Measurements from ENCODE around the gene WIPF3. TPM values are rescaled to one million over a fixed set of nuclear protein-coding genes. Genes with fewer than 3 reads are reported as not detected.
A peak's percentile ranks its signal among the peaks of the same experiment; 100 is the strongest.

Gene WIPF3
- total RNA-seq, 1 donor: not detected

DNA sequence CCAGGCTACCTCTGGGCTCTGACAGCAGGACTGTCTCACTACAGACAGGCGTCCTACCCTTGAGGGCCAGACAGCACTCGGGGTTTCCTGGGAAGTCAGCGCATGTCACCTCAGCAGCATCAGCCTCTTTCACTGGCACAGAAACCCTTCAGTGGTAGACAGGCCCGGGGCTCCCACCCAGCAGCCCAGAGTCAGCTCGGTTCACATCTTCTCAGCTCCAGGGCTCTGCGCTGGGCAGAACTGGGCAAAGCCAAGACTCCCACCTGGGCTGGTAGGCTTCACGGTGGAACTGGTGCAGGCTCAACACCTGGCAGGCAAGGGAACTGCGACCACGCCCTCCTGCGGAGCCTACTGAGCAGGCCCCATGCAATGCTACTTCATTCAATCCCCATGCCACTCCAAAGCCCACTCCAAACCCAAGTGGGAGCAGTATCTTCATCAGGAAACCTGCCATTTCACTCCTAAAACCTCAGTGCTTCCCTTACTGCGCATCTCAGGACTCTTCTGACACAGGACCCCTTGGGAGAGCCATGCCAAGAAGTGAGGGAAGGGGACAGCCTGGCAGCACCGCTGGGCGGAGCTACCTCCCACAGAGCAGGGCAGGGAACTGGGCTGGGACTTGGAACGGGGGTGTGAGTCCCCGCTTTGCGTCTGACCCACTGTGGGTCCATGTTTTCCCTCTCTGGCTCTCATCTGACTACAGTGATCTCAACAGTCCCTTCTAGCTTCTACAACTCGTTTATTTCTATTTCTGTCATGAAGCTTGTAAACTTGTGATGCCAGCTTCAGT lies 122.9 kb downstream of the WIPF3 start:
- no peak for DNase-seq (ENCODE audit: low read depth)
- TF ChIP-seq, protein P1, sequence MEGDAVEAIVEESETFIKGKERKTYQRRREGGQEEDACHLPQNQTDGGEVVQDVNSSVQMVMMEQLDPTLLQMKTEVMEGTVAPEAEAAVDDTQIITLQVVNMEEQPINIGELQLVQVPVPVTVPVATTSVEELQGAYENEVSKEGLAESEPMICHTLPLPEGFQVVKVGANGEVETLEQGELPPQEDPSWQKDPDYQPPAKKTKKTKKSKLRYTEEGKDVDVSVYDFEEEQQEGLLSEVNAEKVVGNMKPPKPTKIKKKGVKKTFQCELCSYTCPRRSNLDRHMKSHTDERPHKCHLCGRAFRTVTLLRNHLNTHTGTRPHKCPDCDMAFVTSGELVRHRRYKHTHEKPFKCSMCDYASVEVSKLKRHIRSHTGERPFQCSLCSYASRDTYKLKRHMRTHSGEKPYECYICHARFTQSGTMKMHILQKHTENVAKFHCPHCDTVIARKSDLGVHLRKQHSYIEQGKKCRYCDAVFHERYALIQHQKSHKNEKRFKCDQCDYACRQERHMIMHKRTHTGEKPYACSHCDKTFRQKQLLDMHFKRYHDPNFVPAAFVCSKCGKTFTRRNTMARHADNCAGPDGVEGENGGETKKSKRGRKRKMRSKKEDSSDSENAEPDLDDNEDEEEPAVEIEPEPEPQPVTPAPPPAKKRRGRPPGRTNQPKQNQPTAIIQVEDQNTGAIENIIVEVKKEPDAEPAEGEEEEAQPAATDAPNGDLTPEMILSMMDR (IDR thresholded peaks at IDR 0.05; ENCODE audit: insufficient read depth, low read length): no peak
- H3K4me3 ChIP-seq (ENCODE audit: low read depth, low read length): no peak overlapping the region

DNA sequence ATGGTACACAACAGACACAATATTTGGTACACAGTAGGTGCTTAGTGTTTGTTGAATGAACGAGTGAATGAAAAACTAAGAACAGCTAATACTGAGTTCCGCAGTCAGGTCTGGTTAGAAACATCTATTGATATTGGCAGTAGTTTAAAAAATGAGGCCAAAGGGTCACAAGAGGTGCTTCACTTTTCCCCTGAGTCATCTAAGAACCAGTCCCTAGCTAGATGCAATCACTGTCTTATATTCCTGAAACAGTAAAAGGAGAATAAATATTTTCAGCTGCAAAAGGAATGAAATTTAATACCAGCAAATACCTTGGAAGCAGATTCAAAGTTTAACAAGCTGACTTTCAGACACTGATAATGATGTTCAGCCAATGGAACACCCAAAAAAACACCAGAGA lies 128.8 kb downstream of the WIPF3 start:
- peak; percentile 9 for DNase-seq (ENCODE audit: low read depth)
- no peak overlapping the region for H3K4me3 ChIP-seq (ENCODE audit: low read depth, low read length)
- TF ChIP-seq, protein P1 (IDR thresholded peaks at IDR 0.05; ENCODE audit: insufficient read depth, low read length): no peak

DNA sequence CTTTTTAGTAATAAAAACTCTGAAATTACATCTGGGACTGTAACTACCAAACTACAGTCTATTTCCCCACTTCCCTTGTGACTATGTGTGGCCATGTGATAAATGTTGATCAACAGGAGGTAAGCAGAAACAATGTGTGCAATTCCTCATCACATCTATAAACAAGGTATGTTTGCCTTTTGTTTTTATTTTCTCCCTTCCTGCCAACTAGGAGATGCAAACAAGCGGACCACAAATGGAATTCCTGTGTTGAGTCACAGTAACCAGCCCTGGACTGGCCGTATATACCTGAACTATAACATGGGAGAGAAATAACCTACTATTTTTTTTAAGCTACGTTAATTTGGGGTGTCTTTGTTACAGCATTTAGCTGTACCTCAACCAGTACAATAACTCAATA lies 130.8 kb downstream of the WIPF3 start:
- no peak for DNase-seq (ENCODE audit: low read depth)
- TF ChIP-seq, protein P1 (IDR thresholded peaks at IDR 0.05; ENCODE audit: insufficient read depth, low read length): no peak
- no peak overlapping the region for H3K4me3 ChIP-seq (ENCODE audit: low read depth, low read length)

DNA sequence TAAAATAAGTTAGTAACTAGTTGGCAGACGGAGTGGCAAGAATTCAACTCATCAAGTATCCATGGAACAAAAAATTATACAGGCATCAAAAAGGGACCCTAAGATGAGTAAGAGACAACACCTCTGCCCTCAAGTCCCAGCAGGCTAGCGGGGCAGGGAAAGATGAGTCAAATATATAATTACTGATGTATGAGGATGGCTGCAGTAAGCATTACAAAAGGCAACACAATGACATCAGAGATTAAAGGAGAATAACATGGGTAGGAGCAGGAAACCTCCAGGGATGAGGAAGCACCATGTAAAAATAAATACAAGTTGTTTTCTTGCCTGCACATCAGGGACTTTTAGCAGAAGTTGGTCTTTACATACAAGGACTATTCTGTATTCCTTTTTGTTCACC lies 133.9 kb downstream of the WIPF3 start:
- DNase-seq (ENCODE audit: low read depth): no peak
- no peak overlapping the region for H3K4me3 ChIP-seq (ENCODE audit: low read depth, low read length)
- TF ChIP-seq, protein P1 (IDR thresholded peaks at IDR 0.05; ENCODE audit: insufficient read depth, low read length): no peak

DNA sequence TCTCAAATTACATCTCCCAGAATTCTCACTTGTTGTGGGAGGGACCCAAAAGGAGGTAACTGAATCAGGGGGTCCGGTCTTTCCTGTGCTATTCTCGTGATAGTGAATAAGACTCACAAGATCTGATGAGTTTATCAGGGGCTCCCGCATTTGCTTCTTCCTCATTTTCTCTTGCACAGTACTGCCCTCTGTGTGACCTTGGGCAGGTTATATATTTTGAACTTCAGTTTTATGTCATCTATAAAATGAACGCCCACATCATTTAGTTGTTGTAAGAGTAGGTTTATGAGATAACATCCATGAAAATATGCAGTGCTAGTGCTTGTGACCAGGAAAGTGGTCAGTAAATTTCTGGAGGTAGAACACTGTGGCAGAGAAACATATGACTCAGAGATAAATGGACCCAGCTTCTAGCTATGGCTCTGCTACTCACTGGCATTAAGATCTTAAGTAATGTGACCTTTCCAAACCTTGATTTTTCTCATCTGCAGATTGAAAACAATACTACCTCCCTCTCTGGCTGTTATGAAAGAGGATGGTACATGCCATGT lies 139.0 kb downstream of the WIPF3 start:
- TF ChIP-seq, protein P1 (IDR thresholded peaks at IDR 0.05; ENCODE audit: insufficient read depth, low read length): no peak
- no peak overlapping the region for H3K4me3 ChIP-seq (ENCODE audit: low read depth, low read length)
- peak; percentile 10 for DNase-seq (ENCODE audit: low read depth)

DNA sequence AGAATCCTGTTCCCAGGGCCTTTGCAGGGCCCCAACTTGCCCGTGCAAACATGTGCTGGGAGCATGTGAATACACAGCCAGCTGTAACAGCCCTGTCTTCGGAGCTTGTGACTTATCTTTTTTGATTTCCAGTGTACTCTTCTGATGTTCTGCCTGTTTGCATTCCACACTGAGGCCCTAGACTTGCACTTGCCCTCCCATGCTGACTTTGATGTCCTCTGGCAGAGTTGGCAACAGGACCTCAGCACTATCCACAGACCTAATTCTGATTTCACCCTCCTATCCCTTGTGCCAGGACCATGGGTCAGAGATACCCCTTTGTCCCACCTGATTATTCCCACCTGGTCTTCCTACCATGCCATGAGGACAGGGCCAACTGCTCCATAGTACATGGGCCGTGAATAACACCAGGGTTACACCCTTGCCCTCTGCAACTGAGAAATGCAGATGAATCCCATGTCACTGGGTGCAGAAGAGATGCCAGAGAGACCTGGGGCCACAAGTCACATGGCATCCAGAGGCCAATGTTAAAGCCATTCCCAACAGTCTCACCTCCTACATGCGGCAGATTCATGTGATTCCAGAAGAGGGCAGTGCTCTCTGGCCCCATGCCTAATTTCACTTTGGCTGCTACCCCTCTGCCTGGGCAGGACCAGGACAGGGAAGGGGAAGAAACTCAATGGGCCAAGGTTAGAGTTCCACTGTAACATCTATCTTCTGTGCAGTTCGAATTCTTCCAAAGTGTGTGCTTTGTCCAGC lies 140.3 kb downstream of the WIPF3 start:
- no peak overlapping the region for H3K4me3 ChIP-seq (ENCODE audit: low read depth, low read length)
- TF ChIP-seq, protein P1 (IDR thresholded peaks at IDR 0.05; ENCODE audit: insufficient read depth, low read length): peak; percentile 40
- peak; percentile 41 for DNase-seq (ENCODE audit: low read depth)

Data from fibroblast of the aortic adventitia (primary cell).